Middle frontal gyrus (tissue), 1 donor: ENCODE data around the gene TMEM164.
"Not testable (repeated sequence)": the region's sequence is repeated elsewhere in the genome, so short reads cannot be mapped to it uniquely, and the experiment has no call there.

Experiments
- DNase-seq: peaks from one replicate; pipeline ENCODE4 v3.0.0-alpha.2; 2015; ENCODE audit warnings: low spot score; ENCODE audit errors: extremely low spot score

Gene TMEM164

GRCh38 chrX:110125446-110126162, 122.7 kb downstream of the TMEM164 start:
- DNase-seq = no peak

GRCh38 chrX:110131031-110131430, 128.1 kb downstream of the TMEM164 start:
- no peak for DNase-seq

DNA sequence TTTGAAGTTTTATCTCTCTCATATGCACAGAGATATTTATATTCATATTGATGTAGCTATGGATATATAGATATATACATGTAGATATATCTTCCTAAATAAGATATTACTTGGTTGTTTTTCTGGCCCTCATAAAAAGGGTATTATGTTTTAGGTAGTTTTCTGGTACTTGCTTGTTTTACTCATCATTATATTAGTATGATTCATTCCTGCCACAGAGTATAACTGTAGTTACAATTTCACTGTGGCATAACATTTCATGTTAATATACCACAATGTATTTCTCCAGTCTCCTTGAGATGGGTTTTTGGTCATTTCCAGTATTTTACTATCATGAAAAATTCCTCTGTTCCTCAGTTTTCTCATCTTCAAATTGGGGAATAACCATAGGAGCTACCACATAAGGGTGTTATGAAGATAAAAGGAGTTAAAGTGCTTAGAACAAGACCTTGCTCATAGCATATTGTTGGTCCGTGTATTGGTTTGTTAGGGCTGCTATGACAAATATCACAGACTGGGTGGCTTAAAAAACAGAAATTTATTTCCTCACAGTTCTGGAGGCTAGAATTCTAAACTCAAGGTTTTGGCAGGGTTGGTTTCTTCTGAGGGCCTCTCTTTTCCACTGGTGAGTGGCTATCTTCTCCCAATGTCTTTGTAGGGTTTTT, 129.7 kb downstream of the TMEM164 start:
- no peak for DNase-seq

DNA sequence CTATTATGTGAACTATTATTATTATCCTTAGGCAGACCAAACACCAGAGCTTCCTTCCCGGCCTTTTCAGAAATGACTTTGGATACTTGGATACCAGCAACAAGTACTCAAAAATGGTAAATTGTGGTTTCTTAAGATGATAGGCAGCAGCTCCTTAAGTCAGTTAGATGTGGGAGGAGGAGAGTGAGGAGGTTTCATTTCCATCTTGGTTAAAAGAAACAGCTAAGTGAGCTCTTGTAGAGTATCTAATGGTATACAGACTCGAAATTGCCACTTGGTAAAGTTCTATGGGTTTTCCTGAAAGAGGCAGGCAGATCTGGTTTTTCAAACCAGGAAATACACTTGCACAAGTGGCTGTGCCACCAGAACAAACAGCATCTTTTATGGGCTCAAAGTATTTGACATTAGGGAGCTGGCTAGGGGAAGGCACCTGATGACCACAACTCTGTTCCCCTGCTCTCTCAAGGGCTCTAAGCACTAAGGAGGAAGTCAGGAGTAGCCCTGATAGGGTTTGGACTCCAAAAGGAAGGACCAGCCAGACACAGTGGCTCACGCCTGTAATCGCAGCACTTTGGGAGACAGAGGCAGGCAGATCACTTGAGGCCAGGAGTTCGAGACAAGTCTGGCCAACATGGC, 130.9 kb downstream of the TMEM164 start:
- no peak for DNase-seq

- no peak for DNase-seq
These were observed 132.7 kb downstream of the TMEM164 start for GRCh38 chrX:110135618-110136017.

DNA sequence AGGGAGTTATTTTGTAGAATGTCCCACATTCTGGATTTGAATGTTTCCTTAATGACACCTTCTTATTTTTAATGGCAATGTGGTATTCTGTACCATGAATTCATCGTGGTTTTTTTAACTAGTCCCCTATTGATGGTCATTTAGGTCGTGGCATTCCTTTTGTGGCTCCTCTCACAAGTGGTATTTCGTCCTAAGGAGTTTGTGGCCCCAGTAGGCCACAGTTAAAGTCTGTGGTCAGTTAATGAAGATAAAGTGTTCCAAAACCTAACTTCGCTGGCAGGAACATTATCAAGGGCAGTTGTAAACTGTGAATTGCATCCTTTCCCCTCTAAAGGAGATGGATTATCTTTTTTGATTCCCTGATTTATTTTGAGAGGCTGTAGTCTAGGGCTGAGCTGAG, 133.2 kb downstream of the TMEM164 start:
- DNase-seq = no peak

DNA sequence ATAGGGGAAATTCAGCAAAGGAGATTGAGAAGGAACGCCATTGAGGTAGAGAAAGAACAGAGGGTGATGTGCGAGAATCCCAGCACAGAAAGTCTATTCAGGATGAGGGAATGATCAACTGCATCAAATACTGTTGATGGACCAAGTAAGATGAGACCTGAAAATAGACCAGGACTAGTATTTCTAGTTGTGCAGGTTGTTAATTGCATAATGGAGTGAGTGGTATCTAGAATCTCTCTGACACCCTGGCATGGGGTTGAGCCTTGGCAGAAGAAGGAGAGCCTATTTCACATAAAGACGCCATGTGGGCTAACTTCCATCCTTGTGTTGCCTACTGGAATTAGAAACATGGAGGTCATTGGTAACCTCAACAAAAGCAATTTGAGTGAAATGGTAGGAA, 135.6 kb downstream of the TMEM164 start:
- no peak for DNase-seq

- no peak for DNase-seq
These were observed 136.3 kb downstream of the TMEM164 start for GRCh38 chrX:110139172-110139571.

DNA sequence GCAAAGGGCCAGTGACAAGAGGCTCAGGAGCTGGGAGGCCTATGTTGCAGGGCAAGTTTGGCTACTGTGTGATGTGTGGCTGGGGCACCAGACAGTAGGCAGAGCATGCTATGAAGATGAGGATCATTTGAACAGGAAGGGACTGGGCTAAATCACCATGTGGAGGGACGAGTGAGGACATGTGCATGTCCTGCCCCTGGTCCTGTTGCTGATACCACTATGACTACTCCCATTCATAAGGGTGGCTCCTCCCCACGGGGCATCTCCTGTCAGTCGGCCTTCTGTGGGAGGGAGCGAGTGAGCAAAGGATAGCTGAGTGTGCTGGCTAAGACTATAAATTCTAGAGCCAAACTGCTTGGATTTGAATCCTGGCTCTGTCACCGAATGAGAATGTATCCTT, 139.2 kb downstream of the TMEM164 start:
- DNase-seq = no peak

GRCh38 chrX:110143454-110144210, 140.7 kb downstream of the TMEM164 start:
- no peak for DNase-seq

DNA sequence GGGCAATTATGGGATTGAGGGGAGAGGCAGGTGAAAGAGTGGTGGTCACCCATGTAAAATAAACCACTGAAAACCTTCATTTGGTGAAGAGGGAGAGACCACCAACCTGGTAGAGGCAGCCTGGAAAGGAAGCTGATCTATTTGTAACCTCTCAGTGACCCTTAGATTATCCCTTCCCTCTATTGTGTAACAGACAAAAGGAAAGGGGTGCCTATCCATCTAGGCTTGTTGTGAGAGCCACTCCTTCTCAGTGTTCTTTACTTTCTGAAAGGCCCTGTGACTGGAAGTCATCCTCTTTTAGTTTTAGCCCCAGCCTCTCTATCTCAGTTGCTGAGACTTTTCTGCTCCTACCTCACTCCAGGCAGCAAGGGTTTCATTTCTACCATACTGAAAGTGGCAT, 142.4 kb downstream of the TMEM164 start:
- no peak for DNase-seq

- DNase-seq = no peak
These were observed 142.9 kb downstream of the TMEM164 start for GRCh38 chrX:110145854-110146253.

DNA sequence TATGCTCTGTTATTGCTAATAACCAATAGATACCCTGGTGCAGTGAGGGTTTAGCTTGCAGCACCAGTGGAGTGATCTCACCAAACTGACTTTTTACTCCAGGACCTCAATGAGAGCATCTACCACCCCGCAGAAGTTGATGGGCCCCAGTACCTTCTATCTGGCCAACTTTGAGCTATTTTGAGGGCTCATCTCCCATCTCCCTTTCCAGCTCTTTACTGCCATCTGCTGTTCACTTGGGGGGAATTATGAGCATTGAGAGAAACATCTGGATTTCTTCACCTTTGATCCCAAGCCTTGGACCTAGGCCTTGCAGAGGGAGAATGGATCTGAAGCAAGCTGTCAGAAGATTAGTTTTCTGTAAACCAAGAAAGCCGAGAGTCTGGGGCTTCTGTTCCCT, 143.6 kb downstream of the TMEM164 start:
- no peak for DNase-seq

GRCh38 chrX:110153244-110153643, 150.3 kb downstream of the TMEM164 start:
- DNase-seq = no peak

DNA sequence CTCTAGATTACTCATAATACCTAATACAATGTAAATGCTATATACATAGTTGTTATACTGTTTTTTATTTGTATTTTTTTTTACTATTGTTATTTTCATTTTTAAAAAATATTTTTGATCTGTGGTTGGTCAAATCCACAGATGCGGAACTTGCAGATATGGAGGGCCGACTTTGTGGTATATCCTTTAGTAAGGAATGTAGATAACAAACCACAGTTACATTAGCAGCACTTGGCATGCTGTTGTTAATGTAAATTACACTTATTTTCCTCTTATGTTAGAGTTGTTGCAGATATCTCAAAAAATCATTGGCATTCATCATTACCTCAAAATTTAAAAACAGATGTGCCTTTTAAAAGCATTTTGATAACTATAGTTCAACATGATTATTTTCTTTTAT, 151.0 kb downstream of the TMEM164 start:
- no peak for DNase-seq

GRCh38 chrX:110154328-110154727, 151.4 kb downstream of the TMEM164 start:
- DNase-seq = not testable (repeated sequence)

GRCh38 chrX:110155759-110156158, 152.8 kb downstream of the TMEM164 start:
- no peak for DNase-seq

GRCh38 chrX:110156167-110156754, 153.3 kb downstream of the TMEM164 start:
- no peak for DNase-seq

GRCh38 chrX:110157444-110157843, 154.5 kb downstream of the TMEM164 start:
- no peak for DNase-seq

GRCh38 chrX:110159235-110159634, 156.3 kb downstream of the TMEM164 start:
- no peak for DNase-seq

DNA sequence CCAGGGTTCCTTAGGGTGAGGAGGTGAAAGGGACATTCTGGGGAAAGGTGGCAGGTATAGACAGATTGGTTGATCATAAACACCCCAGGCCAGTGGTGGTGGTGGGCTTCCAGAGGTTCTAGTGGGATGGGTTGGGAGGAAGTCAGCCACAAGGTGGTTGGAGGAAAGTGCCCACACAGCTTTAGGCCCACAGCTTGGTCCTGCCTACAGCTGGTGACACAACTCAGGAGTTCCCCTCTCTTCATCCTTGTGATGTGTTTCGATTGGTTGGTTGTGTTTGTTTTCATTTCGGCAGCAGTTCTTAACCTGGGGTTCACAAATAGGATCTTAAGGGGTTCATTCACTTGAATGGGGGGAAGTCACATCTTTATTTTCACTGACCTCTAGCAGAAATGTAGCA, 157.0 kb downstream of the TMEM164 start:
- no peak for DNase-seq

DNA sequence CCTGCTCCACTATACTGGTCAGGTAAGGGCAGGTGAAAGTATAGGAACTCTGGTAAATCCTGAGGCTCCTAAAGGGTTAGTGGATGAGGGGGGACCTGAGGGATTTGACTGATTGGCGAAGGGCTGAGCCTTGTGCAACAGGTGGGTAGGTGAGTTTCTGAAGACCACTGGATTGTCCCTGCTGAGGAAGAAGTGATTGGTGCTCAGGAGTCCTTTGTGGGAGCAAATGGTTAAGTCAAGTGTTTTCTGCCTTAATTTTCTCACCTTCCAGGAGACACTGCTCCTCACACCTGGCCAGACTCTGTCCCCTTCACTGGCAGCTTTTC, 158.4 kb downstream of the TMEM164 start:
- DNase-seq = no peak
